CD4-positive, alpha-beta T cell treated with Interleukin-17A for 4 hours (primary cell): ENCODE results near the gene KLK1.

ENCODE experiments used
- DNase-seq: peaks from one replicate; pipeline ENCODE4 v3.0.0-alpha.2; 2020; ENCODE audit warnings: mixed read lengths

Gene KLK1

GRCh38 chr19:50823389-50824042 is at the start of gene KLK1:
Gene KLK1 (minus strand): TSS chr19:50823787. CDS start chr19:50823748, 39 bp downstream.
- no peak for DNase-seq

GRCh38 chr19:50873056-50873455 is 49.5 kb upstream of the KLK1 start, which contains the start of gene KLK2:
Gene KLK2 (plus strand): TSS chr19:50873439. CDS start chr19:50873474, 35 bp downstream.
- DNase-seq = no peak

- no peak for DNase-seq
Observed at GRCh38 chr19:50870417-50871089, 47.0 kb upstream of the KLK1 start.

- DNase-seq = no peak
Observed at GRCh38 chr19:50869479-50869878, 45.9 kb upstream of the KLK1 start.

- no peak for DNase-seq
Observed at GRCh38 chr19:50861496-50862286, 38.1 kb upstream of the KLK1 start.

GRCh38 chr19:50861010-50861409 is 37.4 kb upstream of the KLK1 start:
- DNase-seq = no peak

GRCh38 chr19:50859849-50860248 is 36.3 kb upstream of the KLK1 start:
- no peak for DNase-seq

- DNase-seq = no peak
Observed at GRCh38 chr19:50858886-50859285, 35.3 kb upstream of the KLK1 start.

GRCh38 chr19:50857366-50857765 is 33.8 kb upstream of the KLK1 start:
- DNase-seq = no peak

GRCh38 chr19:50854636-50855410 is 31.2 kb upstream of the KLK1 start, which contains the start of gene KLK3:
Gene KLK3 (plus strand): TSS chr19:50854915. CDS start chr19:50854956, 41 bp downstream.
- DNase-seq = no peak

- no peak for DNase-seq
Observed at GRCh38 chr19:50851620-50852019, 28.0 kb upstream of the KLK1 start.

GRCh38 chr19:50850738-50851137 is 27.2 kb upstream of the KLK1 start:
- DNase-seq = no peak

- no peak for DNase-seq
Observed at GRCh38 chr19:50844296-50844935, 20.8 kb upstream of the KLK1 start.

GRCh38 chr19:50843701-50844221 is 20.2 kb upstream of the KLK1 start:
- DNase-seq = no peak

- DNase-seq = no peak
Observed at GRCh38 chr19:50843205-50843604, 19.6 kb upstream of the KLK1 start.

- no peak for DNase-seq
Observed at GRCh38 chr19:50842130-50842529, 18.5 kb upstream of the KLK1 start.

GRCh38 chr19:50839712-50840655 is 16.4 kb upstream of the KLK1 start:
- DNase-seq = no peak

- no peak for DNase-seq
Observed at GRCh38 chr19:50838239-50838638, 14.7 kb upstream of the KLK1 start.

- DNase-seq = no peak
Observed at GRCh38 chr19:50837300-50837699, 13.7 kb upstream of the KLK1 start.

GRCh38 chr19:50836543-50837195 is 13.1 kb upstream of the KLK1 start:
- DNase-seq = no peak
